ENCODE data around the gene CDC42EP4. TPM values are rescaled to one million over a fixed set of nuclear protein-coding genes. Genes with fewer than 3 reads are reported as not detected.

Gene CDC42EP4
- total RNA-seq, 1 experiment from 2014 or later: 25.8 TPM

DNA sequence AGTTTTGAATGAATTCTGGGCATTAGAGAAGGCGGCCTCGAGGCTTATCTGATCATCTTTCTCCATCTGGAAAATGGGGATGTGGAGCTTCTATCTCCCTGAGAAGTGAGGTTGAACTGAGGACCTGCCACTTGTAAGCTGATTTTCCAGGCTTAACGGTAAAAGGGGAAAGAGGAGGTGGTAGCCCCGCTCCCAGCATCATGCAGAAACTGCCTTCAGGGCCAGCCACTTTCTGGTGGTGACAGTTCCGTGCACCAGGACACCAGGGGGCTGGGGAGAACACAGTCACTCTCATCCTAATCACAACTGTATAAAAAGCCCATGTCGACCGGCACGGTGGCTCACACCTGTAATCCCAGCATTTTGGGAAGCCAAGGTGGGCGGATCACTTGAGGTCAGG lies 29.2 kb downstream of the CDC42EP4 start:
- H3K27me3 ChIP-seq (replicated peaks; ENCODE audit: control insufficient read depth, insufficient read depth, low read length): no peaks in the 10 kb centered on the region
- no peak overlapping the region for H3K4me3 ChIP-seq (ENCODE audit: low read depth, low read length)
- BruUV-seq (replicated peaks): no TSS peak
- Mint-ChIP-seq H3K4me1 (ENCODE audit: low read depth, unreplicated experiment) (peaks cover 20% of the 10 kb centered on the region), H3K27ac (ENCODE audit: unreplicated experiment) (no peak overlapping the region), H3K36me3 (ENCODE audit: insufficient read depth, unreplicated experiment) (peaks cover 18% of the 10 kb centered on the region), H3K27me3 (ENCODE audit: insufficient read depth, unreplicated experiment) (no peaks in the 10 kb centered on the region), H3K4me3 (ENCODE audit: unreplicated experiment) (no peak overlapping the region), H3K9me3 (ENCODE audit: unreplicated experiment) (no peaks in the 10 kb centered on the region)
- no peaks in the 10 kb centered on the region for H3K9me3 ChIP-seq
- TF ChIP-seq, protein P1, sequence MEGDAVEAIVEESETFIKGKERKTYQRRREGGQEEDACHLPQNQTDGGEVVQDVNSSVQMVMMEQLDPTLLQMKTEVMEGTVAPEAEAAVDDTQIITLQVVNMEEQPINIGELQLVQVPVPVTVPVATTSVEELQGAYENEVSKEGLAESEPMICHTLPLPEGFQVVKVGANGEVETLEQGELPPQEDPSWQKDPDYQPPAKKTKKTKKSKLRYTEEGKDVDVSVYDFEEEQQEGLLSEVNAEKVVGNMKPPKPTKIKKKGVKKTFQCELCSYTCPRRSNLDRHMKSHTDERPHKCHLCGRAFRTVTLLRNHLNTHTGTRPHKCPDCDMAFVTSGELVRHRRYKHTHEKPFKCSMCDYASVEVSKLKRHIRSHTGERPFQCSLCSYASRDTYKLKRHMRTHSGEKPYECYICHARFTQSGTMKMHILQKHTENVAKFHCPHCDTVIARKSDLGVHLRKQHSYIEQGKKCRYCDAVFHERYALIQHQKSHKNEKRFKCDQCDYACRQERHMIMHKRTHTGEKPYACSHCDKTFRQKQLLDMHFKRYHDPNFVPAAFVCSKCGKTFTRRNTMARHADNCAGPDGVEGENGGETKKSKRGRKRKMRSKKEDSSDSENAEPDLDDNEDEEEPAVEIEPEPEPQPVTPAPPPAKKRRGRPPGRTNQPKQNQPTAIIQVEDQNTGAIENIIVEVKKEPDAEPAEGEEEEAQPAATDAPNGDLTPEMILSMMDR (IDR thresholded peaks at IDR 0.05; ENCODE audit: insufficient read depth in 1 of 2, low read depth in 1 of 2, low read length in 1 of 2, severe bottlenecking in 1 of 2, unreplicated experiment in 1 of 2): no peak
- intact Hi-C loops (cut with micrococcal nuclease; ENCODE audit: unreplicated experiment): no loop called here
- ChIA-PET CTCF (no interaction called here), POLR2A (no interaction called here)
- no peak for DNase-seq
- H3K4me1 ChIP-seq: no peaks in the 10 kb centered on the region
- H3K36me3 ChIP-seq (ENCODE audit: control insufficient read depth, insufficient read depth, low read length): no peaks in the 10 kb centered on the region; the same call in none of the 2 replicates

DNA sequence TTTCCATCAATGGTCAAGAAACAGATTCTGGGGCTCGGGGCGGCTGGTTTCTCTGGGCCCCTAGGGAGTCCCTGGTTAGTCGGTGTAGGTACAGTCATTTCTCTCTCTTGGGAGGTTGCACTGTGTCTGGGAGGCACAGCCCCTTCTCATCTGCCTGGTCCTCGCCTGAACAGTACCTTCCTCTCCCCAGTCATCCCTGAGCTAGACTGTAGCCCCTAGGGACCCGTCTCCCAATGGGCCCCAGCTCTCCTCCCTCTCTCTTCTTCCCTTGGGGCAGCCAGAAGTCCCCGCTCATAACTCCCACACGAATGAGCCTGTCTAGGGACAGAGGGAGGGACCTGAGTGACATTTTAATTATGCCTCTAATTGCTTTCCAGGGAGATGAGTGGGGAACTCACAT lies 29.9 kb downstream of the CDC42EP4 start:
- no peaks in the 10 kb centered on the region; the same call in none of the 2 replicates for H3K36me3 ChIP-seq (ENCODE audit: control insufficient read depth, insufficient read depth, low read length)
- no peaks in the 10 kb centered on the region for H3K9me3 Mint-ChIP-seq (ENCODE audit: unreplicated experiment)
- H3K4me1 Mint-ChIP-seq (ENCODE audit: low read depth, unreplicated experiment): peaks cover 13% of the 10 kb centered on the region
- CTCF ChIA-PET: interaction anchor here (0.7 kb wide), 1 partner anchor 29 kb away, joined by 3 read pairs; no protein-coding TSS in a partner anchor
- POLR2A ChIA-PET: no interaction called here
- no peaks in the 10 kb centered on the region for H3K27me3 ChIP-seq (replicated peaks; ENCODE audit: control insufficient read depth, insufficient read depth, low read length)
- TF ChIP-seq, protein P1 (IDR thresholded peaks at IDR 0.05; ENCODE audit: insufficient read depth in 1 of 2, low read depth in 1 of 2, low read length in 1 of 2, severe bottlenecking in 1 of 2, unreplicated experiment in 1 of 2): no peak
- intact Hi-C loops (cut with micrococcal nuclease; ENCODE audit: unreplicated experiment): no loop called here
- no peaks in the 10 kb centered on the region for H3K4me1 ChIP-seq
- H3K27ac Mint-ChIP-seq (ENCODE audit: unreplicated experiment): no peak overlapping the region
- H3K4me3 Mint-ChIP-seq (ENCODE audit: unreplicated experiment): no peak overlapping the region
- H3K36me3 Mint-ChIP-seq (ENCODE audit: insufficient read depth, unreplicated experiment): peaks cover 12% of the 10 kb centered on the region
- H3K9me3 ChIP-seq: no peaks in the 10 kb centered on the region
- BruUV-seq (replicated peaks): no TSS peak
- DNase-seq: no peak
- H3K27me3 Mint-ChIP-seq (ENCODE audit: insufficient read depth, unreplicated experiment): no peaks in the 10 kb centered on the region
- no peak overlapping the region for H3K4me3 ChIP-seq (ENCODE audit: low read depth, low read length)

DNA sequence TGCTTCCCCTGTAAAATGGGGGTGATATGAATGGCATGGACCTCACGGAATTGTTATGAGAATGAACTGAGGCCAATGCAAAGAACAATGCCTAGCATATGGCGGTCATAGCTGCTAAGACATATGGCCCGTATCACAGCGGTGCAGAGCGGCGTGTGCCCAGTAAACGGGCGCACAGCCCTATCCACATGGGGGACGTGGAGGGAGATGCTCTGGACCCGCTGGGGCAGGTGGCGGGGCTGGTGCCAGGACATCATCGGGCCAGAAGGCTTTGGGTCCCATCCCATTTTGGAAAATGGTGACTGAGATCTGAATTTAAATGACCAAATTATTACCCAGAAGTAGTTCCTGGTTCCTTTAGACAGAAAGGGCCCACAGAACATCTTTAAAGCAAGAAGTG lies 31.6 kb downstream of the CDC42EP4 start:
- Histone ChIP-seq H3K27me3 (replicated peaks; ENCODE audit: control insufficient read depth, insufficient read depth, low read length) (no peaks in the 10 kb centered on the region), H3K4me3 (ENCODE audit: low read depth, low read length) (no peak overlapping the region), H3K9me3 (no peaks in the 10 kb centered on the region), H3K36me3 (ENCODE audit: control insufficient read depth, insufficient read depth, low read length) (no peaks in the 10 kb centered on the region; the same call in 1 of the 2 replicates), H3K4me1 (no peaks in the 10 kb centered on the region)
- Mint-ChIP-seq H3K4me1 (ENCODE audit: low read depth, unreplicated experiment) (peaks cover 5% of the 10 kb centered on the region), H3K27me3 (ENCODE audit: insufficient read depth, unreplicated experiment) (no peaks in the 10 kb centered on the region), H3K9me3 (ENCODE audit: unreplicated experiment) (no peaks in the 10 kb centered on the region), H3K4me3 (ENCODE audit: unreplicated experiment) (no peak overlapping the region), H3K36me3 (ENCODE audit: insufficient read depth, unreplicated experiment) (no peaks in the 10 kb centered on the region), H3K27ac (ENCODE audit: unreplicated experiment) (no peak overlapping the region)
- TF ChIP-seq, protein P1 (IDR thresholded peaks at IDR 0.05; ENCODE audit: insufficient read depth in 1 of 2, low read depth in 1 of 2, low read length in 1 of 2, severe bottlenecking in 1 of 2, unreplicated experiment in 1 of 2): no peak
- BruUV-seq (replicated peaks): no TSS peak
- ChIA-PET POLR2A (no interaction called here), CTCF (no interaction called here)
- intact Hi-C loops (cut with micrococcal nuclease; ENCODE audit: unreplicated experiment): no loop called here
- no peak for DNase-seq

Data from Caco-2 (cell line).